HFF-Myc (cell line): ENCODE measurements around the gene GART.

Source experiments
- DNase-seq: peaks from one replicate; pipeline ENCODE4 v3.0.0-alpha.2; 2011; ENCODE audit warnings: low read depth; ENCODE audit errors: extremely low read depth
- H3K4me3 ChIP-seq: replicated peaks from 2 replicates; pipeline ENCODE4 v1.5.1; 2011; ENCODE audit warnings: low read depth, mild to moderate bottlenecking, control low read depth, low read length
- CTCF ChIP-seq: IDR thresholded peaks from 2 replicates; pipeline ENCODE4 v1.5.1; 2012; ENCODE audit warnings: mild to moderate bottlenecking, low read depth, low read length, control low read depth; ENCODE audit errors: missing control alignments

The GART gene

GRCh38 chr21:33554236-33554981 lies 12.5 kb upstream of the GART start:
- no peak for TF ChIP-seq CTCF

GRCh38 chr21:33552999-33553598 lies 11.2 kb upstream of the GART start:
- no peak for TF ChIP-seq CTCF
- H3K4me3 ChIP-seq: no peak overlapping the region
- no peak for DNase-seq

More at GRCh38 chr21:33554236-33554981, 12.5 kb upstream of the GART start:
- DNase-seq: no peak
- H3K4me3 ChIP-seq: no peak overlapping the region

- no peak for DNase-seq
- no peak for TF ChIP-seq CTCF
- no peak overlapping the region for H3K4me3 ChIP-seq
These were observed 10.4 kb upstream of the GART start for GRCh38 chr21:33552093-33552998.

GRCh38 chr21:33551664-33552063 lies 9.7 kb upstream of the GART start:
- no peak overlapping the region for H3K4me3 ChIP-seq
- DNase-seq: no peak
- no peak for TF ChIP-seq CTCF

GRCh38 chr21:33550772-33551660 lies 9.1 kb upstream of the GART start:
- no peak overlapping the region for H3K4me3 ChIP-seq
- no peak for DNase-seq
- no peak for TF ChIP-seq CTCF
